ENCODE measurements around the gene ZNF337. TPM values are rescaled to one million over a fixed set of nuclear protein-coding genes. Genes with fewer than 3 reads are reported as not detected.

ZNF337 gene
- total and polyA plus RNA-seq, 2 of the 13 experiments (the other 11 are each of a cell fraction or from before 2014, with no cell fraction given): 17.0 to 19.6 TPM

DNA sequence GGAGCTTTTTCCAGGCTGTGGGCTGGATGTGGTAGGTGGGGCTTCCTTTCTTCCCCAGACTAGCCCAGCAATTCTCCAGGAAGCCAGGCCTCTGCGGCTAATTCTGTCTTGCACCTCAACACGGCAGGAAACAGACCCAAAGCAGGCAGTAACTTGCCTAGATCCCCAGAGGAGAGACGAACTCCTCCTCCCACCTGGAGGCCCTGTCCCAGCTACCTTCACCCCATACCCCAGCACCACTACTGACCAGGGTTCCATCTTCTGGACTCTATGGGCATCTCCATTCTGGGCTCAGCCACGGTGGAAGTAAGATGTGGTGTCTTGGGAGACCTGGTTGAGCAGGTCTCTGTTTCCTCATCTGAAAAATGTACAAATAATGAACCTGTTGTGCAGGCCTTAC lies 48.4 kb upstream of the ZNF337 start:
- no TSS peak for BruUV-seq (replicated peaks)
- no peaks in the 10 kb centered on the region for H3K27me3 ChIP-seq (ENCODE audit: control insufficient read depth in 1 of 2, insufficient read depth in 2 of 2, low read length in 2 of 2)
- in situ Hi-C loops (cut with HindIII; ENCODE audit: extremely low pct_ligation_motif_present, low pct_unique_long_range_greater_than_20kb) (no loop called here), intact Hi-C loops (cut with micrococcal nuclease; ENCODE audit: unreplicated experiment) (no loop called here)
- H3K36me3 ChIP-seq (replicated peaks in 1 of 2; ENCODE audit: control insufficient read depth in 1 of 2, insufficient read depth in 2 of 2, low read length in 2 of 2): no peaks in the 10 kb centered on the region
- 80% methylated on average over 4 of the region's 4 CpGs for WGBS (ENCODE audit: low lambda C conversion rate)
- no peak overlapping the region for H3K27ac ChIP-seq (ENCODE audit: extremely low read length, insufficient read depth, low read length)
- ATAC-seq (no peak), DNase-seq (ENCODE audit: low spot score) (no peak), FAIRE-seq (no peak)
- H3K9me3 ChIP-seq (ENCODE audit: low read length): no peaks in the 10 kb centered on the region
- H4K20me1 ChIP-seq (ENCODE audit: insufficient read depth, low read length): no peaks in the 10 kb centered on the region
- no peak overlapping the region for H3K9ac ChIP-seq (ENCODE audit: insufficient read depth, low read depth, low read length)
- ChIA-PET CTCF (ENCODE audit: low intra/inter-chr PET ratio, low total read pairs) (no interaction called here), POLR2A (no interaction called here)
- TF ChIP-seq ZNF773 (CRISPR knock-in tag; IDR thresholded peaks at IDR 0.05; ENCODE audit: borderline replicate concordance) (no peak), ZNF747 (CRISPR knock-in tag; IDR thresholded peaks at IDR 0.05; ENCODE audit: borderline replicate concordance) (no peak), EED (CRISPR knock-in tag; IDR thresholded peaks at IDR 0.05) (0 out of 2 replicates have a peak, but pooled peaks have one; percentile 57), SRF (IDR thresholded peaks at IDR 0.05; ENCODE audit: low read depth, low read length) (no peak), HMG20B (CRISPR knock-in tag; conservative IDR thresholded peaks at IDR 0.05) (no peak), ZFP36L1 (CRISPR knock-in tag; IDR thresholded peaks at IDR 0.05) (no peak), ZNF703 (CRISPR knock-in tag; IDR thresholded peaks at IDR 0.05; ENCODE audit: borderline replicate concordance) (no peak), ZBTB38 (CRISPR knock-in tag; IDR thresholded peaks at IDR 0.05) (no peak), ONECUT2 (CRISPR knock-in tag; IDR thresholded peaks at IDR 0.05) (no peak), NFE2L2 (IDR thresholded peaks at IDR 0.05; ENCODE audit: low read length) (no peak), ZFP62 (CRISPR knock-in tag; IDR thresholded peaks at IDR 0.05) (no peak), ZNF383 (CRISPR knock-in tag; IDR thresholded peaks at IDR 0.05; ENCODE audit: borderline replicate concordance) (no peak)
- TF ChIP-seq, protein P1, sequence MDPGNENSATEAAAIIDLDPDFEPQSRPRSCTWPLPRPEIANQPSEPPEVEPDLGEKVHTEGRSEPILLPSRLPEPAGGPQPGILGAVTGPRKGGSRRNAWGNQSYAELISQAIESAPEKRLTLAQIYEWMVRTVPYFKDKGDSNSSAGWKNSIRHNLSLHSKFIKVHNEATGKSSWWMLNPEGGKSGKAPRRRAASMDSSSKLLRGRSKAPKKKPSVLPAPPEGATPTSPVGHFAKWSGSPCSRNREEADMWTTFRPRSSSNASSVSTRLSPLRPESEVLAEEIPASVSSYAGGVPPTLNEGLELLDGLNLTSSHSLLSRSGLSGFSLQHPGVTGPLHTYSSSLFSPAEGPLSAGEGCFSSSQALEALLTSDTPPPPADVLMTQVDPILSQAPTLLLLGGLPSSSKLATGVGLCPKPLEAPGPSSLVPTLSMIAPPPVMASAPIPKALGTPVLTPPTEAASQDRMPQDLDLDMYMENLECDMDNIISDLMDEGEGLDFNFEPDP (CRISPR knock-in tag; conservative IDR thresholded peaks at IDR 0.05): 0 out of 2 replicates have a peak, but pooled peaks have one; percentile 11
- TF ChIP-seq, protein P2, sequence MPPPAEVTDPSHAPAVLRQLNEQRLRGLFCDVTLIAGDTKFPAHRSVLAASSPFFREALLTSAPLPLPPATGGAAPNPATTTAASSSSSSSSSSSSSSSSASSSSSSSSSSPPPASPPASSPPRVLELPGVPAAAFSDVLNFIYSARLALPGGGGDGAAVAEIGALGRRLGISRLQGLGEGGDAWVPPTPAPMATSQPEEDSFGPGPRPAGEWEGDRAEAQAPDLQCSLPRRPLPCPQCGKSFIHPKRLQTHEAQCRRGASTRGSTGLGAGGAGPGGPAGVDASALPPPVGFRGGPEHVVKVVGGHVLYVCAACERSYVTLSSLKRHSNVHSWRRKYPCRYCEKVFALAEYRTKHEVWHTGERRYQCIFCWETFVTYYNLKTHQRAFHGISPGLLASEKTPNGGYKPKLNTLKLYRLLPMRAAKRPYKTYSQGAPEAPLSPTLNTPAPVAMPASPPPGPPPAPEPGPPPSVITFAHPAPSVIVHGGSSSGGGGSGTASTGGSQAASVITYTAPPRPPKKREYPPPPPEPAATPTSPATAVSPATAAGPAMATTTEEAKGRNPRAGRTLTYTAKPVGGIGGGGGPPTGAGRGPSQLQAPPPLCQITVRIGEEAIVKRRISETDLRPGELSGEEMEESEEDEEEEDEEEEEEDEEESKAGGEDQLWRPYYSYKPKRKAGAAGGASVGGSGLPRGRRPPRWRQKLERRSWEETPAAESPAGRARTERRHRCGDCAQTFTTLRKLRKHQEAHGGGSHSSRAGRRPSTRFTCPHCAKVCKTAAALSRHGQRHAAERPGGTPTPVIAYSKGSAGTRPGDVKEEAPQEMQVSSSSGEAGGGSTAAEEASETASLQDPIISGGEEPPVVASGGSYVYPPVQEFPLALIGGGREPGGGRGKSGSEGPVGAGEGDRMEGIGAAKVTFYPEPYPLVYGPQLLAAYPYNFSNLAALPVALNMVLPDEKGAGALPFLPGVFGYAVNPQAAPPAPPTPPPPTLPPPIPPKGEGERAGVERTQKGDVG (CRISPR knock-in tag; IDR thresholded peaks at IDR 0.05; ENCODE audit: borderline replicate concordance): no peak
- TF ChIP-seq, protein P3, sequence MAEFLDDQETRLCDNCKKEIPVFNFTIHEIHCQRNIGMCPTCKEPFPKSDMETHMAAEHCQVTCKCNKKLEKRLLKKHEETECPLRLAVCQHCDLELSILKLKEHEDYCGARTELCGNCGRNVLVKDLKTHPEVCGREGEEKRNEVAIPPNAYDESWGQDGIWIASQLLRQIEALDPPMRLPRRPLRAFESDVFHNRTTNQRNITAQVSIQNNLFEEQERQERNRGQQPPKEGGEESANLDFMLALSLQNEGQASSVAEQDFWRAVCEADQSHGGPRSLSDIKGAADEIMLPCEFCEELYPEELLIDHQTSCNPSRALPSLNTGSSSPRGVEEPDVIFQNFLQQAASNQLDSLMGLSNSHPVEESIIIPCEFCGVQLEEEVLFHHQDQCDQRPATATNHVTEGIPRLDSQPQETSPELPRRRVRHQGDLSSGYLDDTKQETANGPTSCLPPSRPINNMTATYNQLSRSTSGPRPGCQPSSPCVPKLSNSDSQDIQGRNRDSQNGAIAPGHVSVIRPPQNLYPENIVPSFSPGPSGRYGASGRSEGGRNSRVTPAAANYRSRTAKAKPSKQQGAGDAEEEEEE (CRISPR knock-in tag; IDR thresholded peaks at IDR 0.05; ENCODE audit: borderline replicate concordance): no peak
- TF ChIP-seq, protein P4, sequence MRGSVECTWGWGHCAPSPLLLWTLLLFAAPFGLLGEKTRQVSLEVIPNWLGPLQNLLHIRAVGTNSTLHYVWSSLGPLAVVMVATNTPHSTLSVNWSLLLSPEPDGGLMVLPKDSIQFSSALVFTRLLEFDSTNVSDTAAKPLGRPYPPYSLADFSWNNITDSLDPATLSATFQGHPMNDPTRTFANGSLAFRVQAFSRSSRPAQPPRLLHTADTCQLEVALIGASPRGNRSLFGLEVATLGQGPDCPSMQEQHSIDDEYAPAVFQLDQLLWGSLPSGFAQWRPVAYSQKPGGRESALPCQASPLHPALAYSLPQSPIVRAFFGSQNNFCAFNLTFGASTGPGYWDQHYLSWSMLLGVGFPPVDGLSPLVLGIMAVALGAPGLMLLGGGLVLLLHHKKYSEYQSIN (CRISPR knock-in tag; IDR thresholded peaks at IDR 0.05; ENCODE audit: borderline replicate concordance): no peak
- H3K4me3 ChIP-seq (replicated peaks in 1 of 3; ENCODE audit: insufficient read depth in 1 of 3, low read depth in 2 of 3, low read length in 3 of 3): no peak overlapping the region
- H3K79me2 ChIP-seq (ENCODE audit: insufficient read depth, low read length): no peaks in the 10 kb centered on the region
- H2AFZ ChIP-seq (ENCODE audit: low read length): no peak overlapping the region
- H3K4me1 ChIP-seq (ENCODE audit: insufficient read depth, low read length): peaks cover 5% of the 10 kb centered on the region
- no peak overlapping the region for H3K4me2 ChIP-seq (ENCODE audit: low read depth, low read length)
